H9 (cell line): ENCODE data around the gene PFN2. TPM values are rescaled to one million over a fixed set of nuclear protein-coding genes. Genes with fewer than 3 reads are reported as not detected.

ENCODE experiments used
- DNase-seq: peaks from one replicate; pipeline ENCODE4 v3.0.0-alpha.2; 2017
- H2AFZ ChIP-seq: one replicate; pipeline ENCODE4 v1.6.1; 2013; ENCODE audit warnings: mild to moderate bottlenecking, low read length, control low read depth, moderate library complexity
- H2AK5ac ChIP-seq: 2 replicates; pipeline ENCODE4 v1.6.1; 2013; ENCODE audit warnings: low read length, control low read depth, mixed read lengths; ENCODE audit not compliant: insufficient read length
- H2BK120ac ChIP-seq: one replicate; pipeline ENCODE4 v1.6.1; 2013; ENCODE audit warnings: low read depth, mild to moderate bottlenecking, low read length, control low read depth, inconsistent platforms; ENCODE audit not compliant: poor library complexity, severe bottlenecking
- H2BK12ac ChIP-seq: 2 replicates; pipeline ENCODE4 v1.6.1; 2013; ENCODE audit warnings: low read length, control low read depth, mixed read lengths, low read depth; ENCODE audit not compliant: insufficient read length
- H2BK15ac ChIP-seq: 2 replicates; pipeline ENCODE4 v1.6.1; 2013; ENCODE audit warnings: low read depth, low read length, control low read depth
- H2BK20ac ChIP-seq: one replicate; pipeline ENCODE4 v1.6.1; 2013; ENCODE audit warnings: low read depth, mild to moderate bottlenecking, low read length, control low read depth, inconsistent platforms; ENCODE audit not compliant: poor library complexity, severe bottlenecking
- H2BK5ac ChIP-seq: 2 replicates; pipeline ENCODE4 v1.6.1; 2013; ENCODE audit warnings: low read length, control low read depth, mixed read lengths; ENCODE audit not compliant: insufficient read length
- H3K14ac ChIP-seq: 2 replicates; pipeline ENCODE4 v1.6.1; 2013; ENCODE audit warnings: low read length, control low read depth; ENCODE audit not compliant: insufficient read depth
- H3K18ac ChIP-seq: 2 replicates; pipeline ENCODE4 v1.6.1; 2013; ENCODE audit warnings: low read depth, mild to moderate bottlenecking, mixed read lengths, low read length, control low read depth; ENCODE audit not compliant: insufficient read length
- H3K23ac ChIP-seq: 2 replicates; pipeline ENCODE4 v1.6.1; 2013; ENCODE audit warnings: low read length, control low read depth, mixed read lengths, low read depth; ENCODE audit not compliant: insufficient read length
- H3K23me2 ChIP-seq: 2 replicates; pipeline ENCODE4 v1.6.1; 2013; ENCODE audit warnings: low read depth, mild to moderate bottlenecking, mixed read lengths, low read length, control low read depth; ENCODE audit not compliant: insufficient read length, poor library complexity, severe bottlenecking
- H3K27ac ChIP-seq: 2 replicates; pipeline ENCODE4 v1.5.1; 2013; ENCODE audit warnings: low read length, control low read depth, mixed read lengths, low read depth; ENCODE audit not compliant: insufficient read length
- H3K27me3 ChIP-seq: 2 replicates; pipeline ENCODE4 v1.6.1; 2013; ENCODE audit warnings: low read length, control low read depth, inconsistent platforms; ENCODE audit not compliant: insufficient read depth
- H3K4ac ChIP-seq: 2 replicates; pipeline ENCODE4 v1.6.1; 2013; ENCODE audit warnings: low read depth, mild to moderate bottlenecking, control low read depth, inconsistent platforms, low read length, moderate library complexity
- H3K4me1 ChIP-seq: 2 replicates; pipeline ENCODE4 v1.6.1; 2013; ENCODE audit warnings: low read length, control low read depth, inconsistent platforms; ENCODE audit not compliant: insufficient read depth
- H3K4me2 ChIP-seq: 2 replicates; pipeline ENCODE4 v1.6.1; 2013; ENCODE audit warnings: low read length, control low read depth, mixed read lengths; ENCODE audit not compliant: insufficient read length, insufficient read depth
- H3K56ac ChIP-seq: 2 replicates; pipeline ENCODE4 v1.6.1; 2013; ENCODE audit warnings: low read depth, mild to moderate bottlenecking, mixed read lengths, low read length, control low read depth; ENCODE audit not compliant: insufficient read length
- H3K79me1 ChIP-seq: 2 replicates; pipeline ENCODE4 v1.6.1; 2013; ENCODE audit warnings: low read depth, mild to moderate bottlenecking, moderate library complexity, low read length, control low read depth, inconsistent platforms; ENCODE audit not compliant: insufficient read depth, poor library complexity, severe bottlenecking
- H3K79me2 ChIP-seq: 2 replicates; pipeline ENCODE4 v1.6.1; 2013; ENCODE audit warnings: low read length, control low read depth, inconsistent platforms; ENCODE audit not compliant: insufficient read depth
- H3K9ac ChIP-seq: 2 replicates; pipeline ENCODE4 v1.6.1; 2013; ENCODE audit warnings: low read length, control low read depth, mixed read lengths; ENCODE audit not compliant: insufficient read length; ENCODE audit errors: extremely low read depth
- H3K9me3 ChIP-seq: one replicate; pipeline ENCODE4 v1.6.1; 2013; ENCODE audit warnings: low read depth, low read length, inconsistent platforms; ENCODE audit not compliant: control insufficient read depth
- H3T11ph ChIP-seq: one replicate; pipeline ENCODE4 v1.6.1; 2013; ENCODE audit warnings: mild to moderate bottlenecking, low read length, control low read depth, inconsistent platforms
- H4K20me1 ChIP-seq: one replicate; pipeline ENCODE4 v1.6.1; 2013; ENCODE audit not compliant: control insufficient read depth, insufficient read length, insufficient read depth
- H4K5ac ChIP-seq: 2 replicates; pipeline ENCODE4 v1.6.1; 2013; ENCODE audit warnings: low read depth, mild to moderate bottlenecking, mixed read lengths, low read length, control low read depth; ENCODE audit not compliant: insufficient read length
- H4K8ac ChIP-seq: replicated peaks from 2 replicates; pipeline ENCODE4 v1.6.1; 2013; ENCODE audit warnings: low read length, control low read depth, mixed read lengths, low read depth; ENCODE audit not compliant: insufficient read length
- H4K91ac ChIP-seq: 2 replicates; pipeline ENCODE4 v1.6.1; 2013; ENCODE audit warnings: low read depth, mild to moderate bottlenecking, moderate library complexity, mixed read lengths, low read length, control low read depth; ENCODE audit not compliant: insufficient read length
- H3K27ac Mint-ChIP-seq, 3 experiments: 2 replicates in 2 of 3; 3 replicates in 1 of 3; pipeline ENCODE4 v1.8.0; 2020 to 2021; ENCODE audit warnings: mixed read lengths in 3 of 3, mild to moderate bottlenecking in 1 of 3, moderate library complexity in 1 of 3
- H3K27me3 Mint-ChIP-seq: 2 replicates; pipeline ENCODE4 v1.8.0; 2021; ENCODE audit warnings: low read depth, mild to moderate bottlenecking, moderate library complexity, mixed read lengths
- H3K36me3 Mint-ChIP-seq, 3 experiments: 2 replicates in 2 of 3; 3 replicates in 1 of 3; pipeline ENCODE4 v1.8.0; 2020 to 2021; ENCODE audit warnings: low read depth in 3 of 3, mixed read lengths in 3 of 3; ENCODE audit not compliant: insufficient read depth in 1 of 3
- H3K4me1 Mint-ChIP-seq, 2 experiments: 2 replicates each; pipeline ENCODE4 v1.8.0; 2020; ENCODE audit warnings: mixed read lengths in 2 of 2
- H3K4me3 Mint-ChIP-seq, 2 experiments: 2 replicates in 1 of 2; 3 replicates in 1 of 2; pipeline ENCODE4 v1.8.0; 2020 to 2021; ENCODE audit warnings: mild to moderate bottlenecking in 2 of 2, mixed read lengths in 2 of 2, moderate library complexity in 1 of 2
- H3K9me3 Mint-ChIP-seq, 2 experiments: 2 replicates in 1 of 2; 3 replicates in 1 of 2; pipeline ENCODE4 v1.8.0; 2020; ENCODE audit warnings: mild to moderate bottlenecking in 2 of 2, mixed read lengths in 2 of 2, moderate library complexity in 1 of 2
- CTCF ChIP-seq: fragments of 200-600 bp; sonication (generic); conservative IDR thresholded peaks from 3 replicates; pipeline ENCODE4 v1.8.0; 2021; ENCODE audit warnings: antibody characterized with exemption, mild to moderate bottlenecking
- WGBS: extraction: QIAGEN DNeasy Blood & Tissue Kit; methylation state at CpG from one replicate; pipeline ENCODE4 v1.1.7; 2013; ENCODE audit warnings: missing lambda C conversion rate, low lambda C conversion rate, mixed read lengths; ENCODE audit not compliant: insufficient read length; ENCODE audit errors: extremely low coverage; 5-methylcytosine and 5-hydroxymethylcytosine counted together
- total RNA-seq: library from RNA; stranded (reverse); gene quantifications from 2 replicates; pipeline ENCODE4 v1.2.1, GENCODE V29; 2021

PFN2 gene
- total RNA-seq, 1 experiment from 2014 or later = 174 TPM

- DNase-seq = no peak
These were observed 51.2 kb downstream of the PFN2 start for GRCh38 chr3:149919509-149919908.

More at GRCh38 chr3:149919509-149919908, 51.2 kb downstream of the PFN2 start:
- Histone ChIP-seq H3K27ac (no peak overlapping the region), H3K27me3 (no peaks in the 10 kb centered on the region), H3K56ac (no peak overlapping the region), H3K23ac (no peak overlapping the region), H4K20me1 (no peaks in the 10 kb centered on the region), H3K9ac (no peak overlapping the region), H2BK15ac (no peak overlapping the region), H3K23me2 (no peaks in the 10 kb centered on the region), H4K91ac (no peak overlapping the region), H2BK120ac (no peak overlapping the region), H3K18ac (no peak overlapping the region), H3K4me1 (no peaks in the 10 kb centered on the region), H3K79me2 (no peaks in the 10 kb centered on the region), H3K4ac (no peak overlapping the region), H2BK20ac (no peak overlapping the region), H3K9me3 (no peaks in the 10 kb centered on the region), H2BK12ac (no peak overlapping the region), H4K5ac (no peak overlapping the region), H3T11ph (no peak overlapping the region), H3K4me2 (no peak overlapping the region), H2AK5ac (no peak overlapping the region), H3K14ac (no peak overlapping the region), H2AFZ (no peak overlapping the region), H3K79me1 (no peaks in the 10 kb centered on the region), H2BK5ac (no peak overlapping the region), H4K8ac (no peak overlapping the region)
- no peak for TF ChIP-seq CTCF
- WGBS = no CpG with 5 or more reads among the region's 3 CpGs
- Mint-ChIP-seq H3K4me3 (no peak overlapping the region), H3K27me3 (no peaks in the 10 kb centered on the region), H3K36me3 (peaks cover 5 to 14% (median 12%) of the 10 kb centered on the region in 3 experiments; a peak in 5 of 7 replicates), H3K4me1 (no peaks in the 10 kb centered on the region), H3K9me3 (no peaks in the 10 kb centered on the region), H3K27ac (no peak overlapping the region)
